DND-41 (cell line): ENCODE measurements around the gene GPC6.

Experiments
- ATAC-seq: fragments of 200-7000 bp; cut with Tn5 transposase; 3 replicates; pipeline ENCODE4 v1.9.1; 2021; ENCODE audit warnings: low read depth; ENCODE audit not compliant: insufficient read depth
- DNase-seq: peaks from one replicate; pipeline ENCODE4 v3.0.0-alpha.2; 2020
- H2AFZ ChIP-seq: 2 replicates; pipeline ENCODE4 v1.6.0; 2012; ENCODE audit warnings: low read depth, low read length
- H3K27ac ChIP-seq: 2 replicates; pipeline ENCODE4 v1.5.1; 2012; ENCODE audit warnings: low read length, inconsistent platforms
- H3K27me3 ChIP-seq: fragments of 200-600 bp; sonication (generic); 2 replicates; pipeline ENCODE4 v1.6.0; 2012; ENCODE audit warnings: low read length, mild to moderate bottlenecking, inconsistent platforms; ENCODE audit not compliant: insufficient read depth, poor library complexity
- H3K36me3 ChIP-seq: 2 replicates; pipeline ENCODE4 v1.5.1; 2012; ENCODE audit warnings: low read length, inconsistent platforms; ENCODE audit not compliant: insufficient read depth
- H3K4me1 ChIP-seq: 2 replicates; pipeline ENCODE4 v1.5.1; 2012; ENCODE audit warnings: mild to moderate bottlenecking, low read length; ENCODE audit not compliant: insufficient read depth
- H3K4me2 ChIP-seq: 2 replicates; pipeline ENCODE4 v1.6.0; 2012; ENCODE audit warnings: mild to moderate bottlenecking, moderate library complexity, low read length, inconsistent platforms; ENCODE audit not compliant: insufficient read depth
- H3K4me3 ChIP-seq, 2 experiments: fragments of 200-600 bp in 1 of 2; shearing (Covaris generic) in 1 of 2; 2 replicates each; pipeline ENCODE4 v1.5.1; 2012 to 2016; ENCODE audit warnings: inconsistent platforms in 2 of 2, low read length in 2 of 2, mild to moderate bottlenecking in 2 of 2, low read depth in 1 of 2, moderate library complexity in 1 of 2
- H3K79me2 ChIP-seq: 2 replicates; pipeline ENCODE4 v1.6.0; 2012; ENCODE audit warnings: low read length, inconsistent platforms; ENCODE audit not compliant: insufficient read depth
- H3K9ac ChIP-seq: 2 replicates; pipeline ENCODE4 v1.6.0; 2012; ENCODE audit warnings: low read depth, mild to moderate bottlenecking, inconsistent platforms, low read length, moderate library complexity
- H3K9me3 ChIP-seq: 2 replicates; pipeline ENCODE4 v1.5.1; 2012; ENCODE audit warnings: low read length, moderate library complexity, mild to moderate bottlenecking, inconsistent platforms; ENCODE audit not compliant: insufficient read depth, severe bottlenecking
- H4K20me1 ChIP-seq: 2 replicates; pipeline ENCODE4 v1.6.0; 2012; ENCODE audit warnings: low read length; ENCODE audit not compliant: insufficient read depth
- EZH2 ChIP-seq: IDR thresholded peaks from 3 replicates; pipeline ENCODE4 v1.6.1; 2012; ENCODE audit warnings: borderline replicate concordance, low read depth, mild to moderate bottlenecking, moderate library complexity, low read length, inconsistent platforms; ENCODE audit not compliant: severe bottlenecking
- TF ChIP-seq, protein P1 (sequence below): IDR thresholded peaks from 2 replicates; pipeline ENCODE4 v1.5.1; 2012; ENCODE audit warnings: borderline replicate concordance, low read length, moderate library complexity, mild to moderate bottlenecking; ENCODE audit not compliant: poor library complexity, severe bottlenecking; ENCODE audit errors: extremely low read depth

GPC6 gene

DNA sequence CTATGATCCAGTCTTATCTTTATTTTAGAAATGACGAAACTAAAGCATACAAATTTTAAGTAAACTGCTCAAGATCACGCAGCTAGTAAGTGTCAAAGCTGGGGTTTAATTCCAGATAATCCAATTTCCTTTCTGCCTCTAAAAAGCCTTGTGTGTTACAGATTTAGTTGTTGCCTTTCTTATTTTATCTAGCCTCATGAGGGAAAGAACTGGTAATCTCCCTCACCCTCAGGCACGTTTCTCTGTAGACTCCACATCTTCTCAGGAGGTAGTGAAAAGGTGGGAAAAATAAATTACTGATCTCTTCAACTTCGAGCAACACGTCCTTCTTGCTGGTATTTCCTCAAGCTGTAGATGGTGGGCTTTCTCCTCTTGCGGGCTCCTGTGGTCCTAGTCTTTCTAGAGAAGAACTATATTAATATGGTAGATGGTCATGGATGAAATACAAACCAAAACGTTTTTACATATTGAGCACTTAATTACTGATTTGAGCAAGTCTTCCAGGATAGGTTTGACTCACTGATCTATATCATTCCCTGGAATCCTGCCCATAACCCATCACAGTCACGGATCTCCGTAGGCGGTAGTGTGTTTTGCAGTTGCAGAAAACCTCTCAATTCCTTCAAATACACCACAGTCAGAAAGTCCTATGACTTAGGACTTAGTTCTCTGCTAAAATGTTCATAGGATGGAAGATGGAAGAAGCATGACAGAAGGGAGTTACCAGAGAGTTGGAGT lies 733.4 kb downstream of the GPC6 start:
- H2AFZ ChIP-seq = no peak overlapping the region
- H3K79me2 ChIP-seq = no peaks in the 10 kb centered on the region
- DNase-seq (no peak), ATAC-seq (no peak)
- H3K4me1 ChIP-seq = no peaks in the 10 kb centered on the region
- no peak overlapping the region for H3K9ac ChIP-seq
- TF ChIP-seq EZH2 = no peak
- TF ChIP-seq, protein P1, sequence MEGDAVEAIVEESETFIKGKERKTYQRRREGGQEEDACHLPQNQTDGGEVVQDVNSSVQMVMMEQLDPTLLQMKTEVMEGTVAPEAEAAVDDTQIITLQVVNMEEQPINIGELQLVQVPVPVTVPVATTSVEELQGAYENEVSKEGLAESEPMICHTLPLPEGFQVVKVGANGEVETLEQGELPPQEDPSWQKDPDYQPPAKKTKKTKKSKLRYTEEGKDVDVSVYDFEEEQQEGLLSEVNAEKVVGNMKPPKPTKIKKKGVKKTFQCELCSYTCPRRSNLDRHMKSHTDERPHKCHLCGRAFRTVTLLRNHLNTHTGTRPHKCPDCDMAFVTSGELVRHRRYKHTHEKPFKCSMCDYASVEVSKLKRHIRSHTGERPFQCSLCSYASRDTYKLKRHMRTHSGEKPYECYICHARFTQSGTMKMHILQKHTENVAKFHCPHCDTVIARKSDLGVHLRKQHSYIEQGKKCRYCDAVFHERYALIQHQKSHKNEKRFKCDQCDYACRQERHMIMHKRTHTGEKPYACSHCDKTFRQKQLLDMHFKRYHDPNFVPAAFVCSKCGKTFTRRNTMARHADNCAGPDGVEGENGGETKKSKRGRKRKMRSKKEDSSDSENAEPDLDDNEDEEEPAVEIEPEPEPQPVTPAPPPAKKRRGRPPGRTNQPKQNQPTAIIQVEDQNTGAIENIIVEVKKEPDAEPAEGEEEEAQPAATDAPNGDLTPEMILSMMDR = no peak
- H3K36me3 ChIP-seq = no peaks in the 10 kb centered on the region
- H4K20me1 ChIP-seq = no peaks in the 10 kb centered on the region
- H3K27me3 ChIP-seq = no peaks in the 10 kb centered on the region
- no peak overlapping the region for H3K4me3 ChIP-seq
- H3K4me2 ChIP-seq = no peak overlapping the region
- H3K9me3 ChIP-seq = no peaks in the 10 kb centered on the region
- no peak overlapping the region for H3K27ac ChIP-seq

DNA sequence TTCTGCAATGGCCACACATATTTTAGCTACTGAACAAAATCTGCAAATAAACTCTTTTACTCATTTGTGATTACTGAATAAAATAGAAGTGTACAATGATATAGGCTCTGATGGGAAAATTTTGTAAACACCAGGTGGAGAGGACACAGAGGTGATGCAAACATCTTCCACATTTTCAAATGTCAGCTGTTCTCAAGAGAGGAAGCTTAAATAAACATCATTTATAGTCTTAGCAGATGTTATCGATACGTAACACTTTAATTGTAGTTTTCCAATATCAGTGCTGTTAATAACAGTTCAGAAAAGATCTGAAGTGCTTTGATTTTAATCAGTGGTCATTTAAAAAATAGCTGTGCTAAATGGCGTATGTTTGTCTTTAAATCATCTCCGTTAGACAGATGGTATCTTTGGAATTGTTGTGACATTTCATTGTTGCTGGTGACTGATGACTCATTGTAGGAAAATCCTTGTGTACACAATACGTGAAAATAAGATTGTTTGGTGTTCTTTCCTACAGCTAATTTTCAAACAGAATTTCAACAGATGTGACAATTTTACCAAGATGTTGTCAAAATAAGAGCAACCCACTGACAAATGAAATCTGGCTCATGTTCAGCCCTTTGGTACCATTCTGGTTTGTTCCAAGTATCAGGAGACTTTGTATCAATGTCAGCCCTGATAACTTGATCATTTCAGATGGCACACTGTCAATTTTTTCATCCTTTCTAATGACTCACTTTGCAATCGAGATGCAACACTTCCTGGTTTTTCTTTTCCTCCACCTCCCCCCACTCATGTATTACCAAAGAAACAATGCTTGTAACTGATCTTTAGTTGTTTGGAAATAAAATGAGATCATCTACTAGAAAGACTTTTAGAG lies 736.9 kb downstream of the GPC6 start:
- no peaks in the 10 kb centered on the region for H3K4me1 ChIP-seq
- H3K9me3 ChIP-seq = no peaks in the 10 kb centered on the region
- no peak for DNase-seq
- no peak overlapping the region for H3K9ac ChIP-seq
- no peak overlapping the region for H2AFZ ChIP-seq
- no peaks in the 10 kb centered on the region for H3K79me2 ChIP-seq
- no peaks in the 10 kb centered on the region for H3K36me3 ChIP-seq
- H4K20me1 ChIP-seq = no peaks in the 10 kb centered on the region
- H3K4me3 ChIP-seq = no peak overlapping the region
- ATAC-seq = no peak
- no peak overlapping the region for H3K27ac ChIP-seq
- TF ChIP-seq, protein P1 = no peak
- TF ChIP-seq EZH2 = no peak
- no peaks in the 10 kb centered on the region for H3K27me3 ChIP-seq
- no peak overlapping the region for H3K4me2 ChIP-seq

DNA sequence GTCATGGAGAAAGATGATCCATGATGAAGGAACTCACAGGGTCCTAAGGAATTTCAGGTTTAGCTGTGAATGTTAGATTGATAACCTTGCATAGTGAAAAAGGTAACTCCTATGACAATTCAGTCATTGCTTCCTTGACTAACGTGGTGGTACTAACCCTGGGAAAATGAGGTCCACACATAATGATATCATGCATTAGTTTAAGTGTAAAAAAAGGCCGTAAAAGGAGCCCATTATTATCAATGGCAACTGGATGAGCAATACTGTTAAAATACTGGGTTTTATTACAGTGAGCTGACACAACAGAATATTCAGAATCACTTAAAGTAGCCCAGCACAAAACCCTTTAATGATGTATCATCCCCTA lies 737.5 kb downstream of the GPC6 start:
- no peak overlapping the region for H2AFZ ChIP-seq
- H3K9me3 ChIP-seq = no peaks in the 10 kb centered on the region
- DNase-seq = no peak
- H3K9ac ChIP-seq = no peak overlapping the region
- H3K4me3 ChIP-seq = no peak overlapping the region
- H3K27ac ChIP-seq = no peak overlapping the region
- H3K4me1 ChIP-seq = no peaks in the 10 kb centered on the region
- H3K36me3 ChIP-seq = no peaks in the 10 kb centered on the region
- H3K79me2 ChIP-seq = no peaks in the 10 kb centered on the region
- H3K4me2 ChIP-seq = no peak overlapping the region
- H4K20me1 ChIP-seq = no peaks in the 10 kb centered on the region
- ATAC-seq = no peak
- TF ChIP-seq EZH2 = no peak
- TF ChIP-seq, protein P1 = no peak
- H3K27me3 ChIP-seq = no peaks in the 10 kb centered on the region
